ENCODE measurements around the gene UBE2D2. TPM values are rescaled to one million over a fixed set of nuclear protein-coding genes. Genes with fewer than 3 reads are reported as not detected.

Gene UBE2D2
- total and polyA plus RNA-seq, 10 of the 15 experiments (the other 5 are each of a cell fraction or from before 2014, with no cell fraction given) = 58.6 to 245 (median 128) TPM

DNA sequence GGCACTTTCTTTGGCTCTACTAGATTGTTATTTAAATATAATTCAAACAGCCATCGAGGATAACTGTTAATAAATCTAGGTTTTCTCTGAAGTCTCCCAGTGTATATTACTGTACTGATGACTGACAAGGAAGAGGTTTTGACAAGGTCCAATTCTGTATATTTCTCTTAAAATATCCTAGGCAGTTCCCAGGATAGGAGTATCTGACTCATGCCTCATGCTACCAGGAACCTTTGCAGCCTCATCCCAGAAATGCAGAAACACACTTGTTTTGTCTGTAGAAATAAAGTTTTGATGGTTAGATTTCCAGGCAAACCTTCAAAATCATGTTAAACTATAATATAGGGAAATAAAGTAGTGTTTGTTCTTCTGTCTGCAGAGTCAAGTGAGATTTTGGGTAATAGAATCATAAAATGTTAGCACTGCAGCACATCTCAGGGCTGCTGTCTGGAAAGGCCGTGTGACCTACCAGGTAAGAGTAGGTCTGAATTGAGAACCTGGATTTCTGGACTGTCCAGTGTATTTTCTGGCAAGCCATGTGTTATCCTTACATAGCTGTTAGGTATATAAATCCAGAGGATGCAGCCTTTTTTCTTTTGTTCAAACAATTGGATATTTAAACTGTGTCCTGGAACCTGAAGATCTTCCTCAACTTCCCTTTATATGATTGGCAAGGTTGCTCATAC lies 8.3 kb downstream of the UBE2D2 start:
- H4K20me1 ChIP-seq (ENCODE audit: control insufficient read depth, insufficient read depth) = no peaks in the 10 kb centered on the region; the same call in 1 of the 2 replicates

DNA sequence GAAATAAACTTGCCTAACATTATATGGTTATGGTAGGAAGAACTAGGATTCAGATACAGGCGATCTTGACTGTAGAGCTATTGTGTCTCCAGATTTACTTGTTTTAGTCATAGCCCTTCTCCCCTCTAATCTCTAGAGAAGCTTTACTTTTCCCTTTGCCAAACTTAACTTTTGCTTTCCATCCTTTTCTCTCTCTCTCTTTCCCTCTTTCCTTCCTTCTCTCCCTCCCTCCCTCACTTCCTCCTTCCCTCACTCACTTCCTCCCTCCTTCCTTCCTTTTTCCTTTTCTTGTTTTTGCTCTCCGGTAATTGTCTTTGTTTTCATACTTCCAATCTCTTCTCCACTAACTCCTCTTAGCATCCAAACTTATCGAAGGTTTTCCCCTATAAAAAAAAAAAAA lies 10.4 kb downstream of the UBE2D2 start:
- POLR2A ChIA-PET = interaction anchor here (0.6 to 2.0 kb wide), 13 partner anchors 9 to 603 kb away, joined by 3 to 9 read pairs (median 4); no protein-coding TSS in a partner anchor
- no TSS peak for BruUV-seq (replicated peaks)
- H2AFZ ChIP-seq (ENCODE audit: control insufficient read depth, low read depth, low read length) = no peak overlapping the region
- FAIRE-seq (no peak), ATAC-seq (no peak), DNase-seq (ENCODE audit: low read depth, low spot score) (no peak)
- RAD21 ChIA-PET (ENCODE audit: unreplicated experiment) = interaction anchor here (0.6 to 1.4 kb wide), 8 partner anchors 9 to 149 kb away, joined by 3 to 7 read pairs (median 3); no protein-coding TSS in a partner anchor
- H3K4me2 ChIP-seq (ENCODE audit: control insufficient read depth, insufficient read depth) = no peak overlapping the region
- CTCF ChIA-PET = interaction anchor here (0.6 to 1.6 kb wide), 8 partner anchors 16 to 196 kb away, joined by 3 to 4 read pairs (median 3); no protein-coding TSS in a partner anchor
- SMC1A ChIA-PET (ENCODE audit: uncharacterized antibody, unreplicated experiment) = interaction anchor here (0.6 to 1.6 kb wide), 7 partner anchors 9 to 56 kb away, joined by 3 to 7 read pairs (median 4); no protein-coding TSS in a partner anchor
- 52% methylated on average over 3 of the region's 3 CpGs for WGBS (ENCODE audit: insufficient coverage, insufficient replicate concordance, low lambda C conversion rate, missing lambda C conversion rate)
- H3K9me3 ChIP-seq (replicated peaks; ENCODE audit: control insufficient read depth, insufficient read depth, low read length) = no peaks in the 10 kb centered on the region
- in situ Hi-C loops (cut with MboI) = no loop called here
- H3K9ac ChIP-seq (ENCODE audit: control insufficient read depth, insufficient read depth, low read length) = no peak overlapping the region
- intact Hi-C loops (cut with micrococcal nuclease; ENCODE audit: unreplicated experiment) = no loop called here
- H3K27me3 ChIP-seq (replicated peaks in 1 of 2; ENCODE audit: control insufficient read depth in 2 of 2, insufficient read depth in 2 of 2, low read length in 1 of 2) = no peaks in the 10 kb centered on the region
- H3K4me3 ChIP-seq = no peak overlapping the region
- peaks cover 6% of the 10 kb centered on the region for H4K20me1 ChIP-seq (ENCODE audit: control insufficient read depth, insufficient read depth)
- peaks cover 23% of the 10 kb centered on the region for H3K4me1 ChIP-seq (ENCODE audit: control insufficient read depth, insufficient read depth, low read length)
- no peak for TF ChIP-seq JUNB (IDR thresholded peaks at IDR 0.05)
- no peak for TF ChIP-seq ZNF217 (IDR thresholded peaks at IDR 0.05)
- TF ChIP-seq, protein P1, sequence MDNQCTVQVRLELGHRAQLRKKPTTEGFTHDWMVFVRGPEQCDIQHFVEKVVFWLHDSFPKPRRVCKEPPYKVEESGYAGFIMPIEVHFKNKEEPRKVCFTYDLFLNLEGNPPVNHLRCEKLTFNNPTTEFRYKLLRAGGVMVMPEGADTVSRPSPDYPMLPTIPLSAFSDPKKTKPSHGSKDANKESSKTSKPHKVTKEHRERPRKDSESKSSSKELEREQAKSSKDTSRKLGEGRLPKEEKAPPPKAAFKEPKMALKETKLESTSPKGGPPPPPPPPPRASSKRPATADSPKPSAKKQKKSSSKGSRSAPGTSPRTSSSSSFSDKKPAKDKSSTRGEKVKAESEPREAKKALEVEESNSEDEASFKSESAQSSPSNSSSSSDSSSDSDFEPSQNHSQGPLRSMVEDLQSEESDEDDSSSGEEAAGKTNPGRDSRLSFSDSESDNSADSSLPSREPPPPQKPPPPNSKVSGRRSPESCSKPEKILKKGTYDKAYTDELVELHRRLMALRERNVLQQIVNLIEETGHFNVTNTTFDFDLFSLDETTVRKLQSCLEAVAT (IDR thresholded peaks at IDR 0.05) = no peak
- no peak for TF ChIP-seq RELA (IDR thresholded peaks at IDR 0.05; ENCODE audit: borderline replicate concordance, partially characterized antibody)
- no peak for TF ChIP-seq CBX5 (IDR thresholded peaks at IDR 0.05; ENCODE audit: low read depth)
- TF ChIP-seq, protein P2, sequence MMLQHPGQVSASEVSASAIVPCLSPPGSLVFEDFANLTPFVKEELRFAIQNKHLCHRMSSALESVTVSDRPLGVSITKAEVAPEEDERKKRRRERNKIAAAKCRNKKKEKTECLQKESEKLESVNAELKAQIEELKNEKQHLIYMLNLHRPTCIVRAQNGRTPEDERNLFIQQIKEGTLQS (IDR thresholded peaks at IDR 0.05; ENCODE audit: borderline replicate concordance, extremely low read depth, low read depth, low read length) = no peak
- TF ChIP-seq CEBPB (IDR thresholded peaks at IDR 0.05; ENCODE audit: borderline replicate concordance in 1 of 2, low read depth in 2 of 2, low read length in 2 of 2) = no peak
- no peak for TF ChIP-seq SMC3 (IDR thresholded peaks at IDR 0.05; ENCODE audit: borderline replicate concordance, low read length)
- TF ChIP-seq WRNIP1 (IDR thresholded peaks at IDR 0.05; ENCODE audit: borderline replicate concordance, low read depth, low read length) = no peak
- H3K79me2 ChIP-seq (ENCODE audit: control insufficient read depth, insufficient read depth, low read length) = peaks cover 84% of the 10 kb centered on the region
- peaks cover 0 to 3% of the 10 kb centered on the region in 2 experiments; a peak in 1 of 4 replicates for H3K36me3 ChIP-seq (ENCODE audit: control insufficient read depth in 2 of 2, insufficient read depth in 2 of 2, low read length in 1 of 2)
- H3K27ac ChIP-seq (ENCODE audit: control insufficient read depth, insufficient read depth) = no peak overlapping the region

More for the DNA sequence above, 8.3 kb downstream of the UBE2D2 start:
- ATAC-seq = no peak
- Histone ChIP-seq H3K9ac (ENCODE audit: control insufficient read depth, insufficient read depth, low read length) (no peak overlapping the region), H3K27ac (ENCODE audit: control insufficient read depth, insufficient read depth) (no peak overlapping the region), H2AFZ (ENCODE audit: control insufficient read depth, low read depth, low read length) (no peak overlapping the region), H3K79me2 (ENCODE audit: control insufficient read depth, insufficient read depth, low read length) (peaks cover 84% of the 10 kb centered on the region), H3K36me3 (ENCODE audit: control insufficient read depth in 2 of 2, insufficient read depth in 2 of 2, low read length in 1 of 2) (no peaks in the 10 kb centered on the region), H3K4me3 (no peak overlapping the region), H3K4me2 (ENCODE audit: control insufficient read depth, insufficient read depth) (no peak overlapping the region; the same call in none of the 2 replicates), H3K4me1 (ENCODE audit: control insufficient read depth, insufficient read depth, low read length) (peaks cover 19% of the 10 kb centered on the region), H3K9me3 (replicated peaks; ENCODE audit: control insufficient read depth, insufficient read depth, low read length) (no peaks in the 10 kb centered on the region), H3K27me3 (replicated peaks in 1 of 2; ENCODE audit: control insufficient read depth in 2 of 2, insufficient read depth in 2 of 2, low read length in 1 of 2) (no peaks in the 10 kb centered on the region)
- intact Hi-C loops (cut with micrococcal nuclease; ENCODE audit: unreplicated experiment) = loop anchor here (5.0 kb wide), 1 partner anchor 38 kb away; no protein-coding TSS in a partner anchor
- no peak for FAIRE-seq
- TF ChIP-seq POLR2AphosphoS5 (IDR thresholded peaks at IDR 0.05; ENCODE audit: low read length) = 0 out of 2 replicates have a peak, but pooled peaks have one; percentile 31
- TF ChIP-seq MEF2A (IDR thresholded peaks at IDR 0.05; ENCODE audit: insufficient read depth, low read depth, low read length) = no peak
- no peak for TF ChIP-seq MYC (IDR thresholded peaks at IDR 0.05; ENCODE audit: insufficient read depth, insufficient read length, insufficient replicate concordance, low read length, severe bottlenecking)
- TF ChIP-seq RCOR1 (conservative IDR thresholded peaks at IDR 0.05; ENCODE audit: low read depth, low read length) = no peak
- ChIA-PET CTCF (interaction anchor here (0.7 to 2.0 kb wide), 3 partner anchors 24 to 58 kb away, joined by 3 to 5 read pairs (median 3); no protein-coding TSS in a partner anchor), POLR2A (interaction anchor here (1.6 to 1.9 kb wide), 2 partner anchors 9 to 12 kb away, joined by 4 to 5 read pairs; partner anchors contain the start of gene UBE2D2), RAD21 (ENCODE audit: unreplicated experiment) (interaction anchor here (0.6 kb wide), 1 partner anchor 141 kb away, joined by 3 read pairs; no protein-coding TSS in a partner anchor), SMC1A (ENCODE audit: uncharacterized antibody, unreplicated experiment) (interaction anchor here (1.2 to 1.8 kb wide), 4 partner anchors 41 to 149 kb away, joined by 3 to 5 read pairs (median 4); no protein-coding TSS in a partner anchor)
- no peak for DNase-seq (ENCODE audit: low read depth, low spot score)
- BruUV-seq (replicated peaks) = no TSS peak
- 20% methylated on average over 2 of the region's 2 CpGs for WGBS (ENCODE audit: insufficient coverage, insufficient replicate concordance, low lambda C conversion rate, missing lambda C conversion rate)
- in situ Hi-C loops (cut with MboI) = no loop called here
